ENCODE measurements around the gene F2.

The F2 gene

GRCh38 chr11:46698597-46698996, 20.4 kb upstream of the F2 start:
- TF ChIP-seq CTCF (IDR thresholded peaks at IDR 0.05; ENCODE audit: low read depth, low read length, poor library complexity, severe bottlenecking), result no peak
- no peak for TF ChIP-seq EZH2phosphoT487 (IDR thresholded peaks at IDR 0.05; ENCODE audit: borderline replicate concordance, low read length)
- H3F3A ChIP-seq (ENCODE audit: control insufficient read depth, insufficient read depth), result no peaks in the 10 kb centered on the region
- H3K9me2 ChIP-seq (replicated peaks; ENCODE audit: control insufficient read depth, low read length), result no peaks in the 10 kb centered on the region
- no peaks in the 10 kb centered on the region for H3K9me3 ChIP-seq (ENCODE audit: control insufficient read depth, insufficient read depth, low read length)
- no peak overlapping the region for H3K4me3 ChIP-seq (ENCODE audit: low read length)
- H3K27ac ChIP-seq (ENCODE audit: low read depth, low read length), result no peak overlapping the region
- peaks cover 35% of the 10 kb centered on the region for H3K36me3 ChIP-seq (ENCODE audit: control insufficient read depth, low read length)
- H3K4me2 ChIP-seq (ENCODE audit: low read length), result peak overlapping the region; percentile 88; the same call in 1 of the 2 replicates
- H3K4me1 ChIP-seq (ENCODE audit: control insufficient read depth, low read length), result peaks cover 28% of the 10 kb centered on the region
- H4K20me1 ChIP-seq (ENCODE audit: control insufficient read depth, insufficient read depth, low read depth, low read length), result no peaks in the 10 kb centered on the region; the same call in 1 of the 2 replicates
- H3K79me2 ChIP-seq (ENCODE audit: control insufficient read depth, low read length), result peaks cover 53% of the 10 kb centered on the region
- H3K27me3 ChIP-seq (ENCODE audit: control insufficient read depth, low read length), result no peaks in the 10 kb centered on the region

GRCh38 chr11:46700241-46701077, 18.6 kb upstream of the F2 start, which contains the start of the genes ARHGAP1 and ZNF408:
Gene ARHGAP1 (minus strand): TSS chr11:46700619. CDS start chr11:46696107, 4,512 bp downstream.
Gene ZNF408 (plus strand): TSS chr11:46701031. CDS start chr11:46701048, 17 bp downstream.
- Histone ChIP-seq H3K4me3 (ENCODE audit: low read length) (peak within 1 kb of the TSS; percentile 91), H3K27ac (ENCODE audit: low read depth, low read length) (peak within 1 kb of the TSS; percentile 69), H3F3A (ENCODE audit: control insufficient read depth, insufficient read depth) (no peaks in the 10 kb centered on the region), H3K27me3 (ENCODE audit: control insufficient read depth, low read length) (no peaks in the 10 kb centered on the region), H3K9me2 (replicated peaks; ENCODE audit: control insufficient read depth, low read length) (no peaks in the 10 kb centered on the region), H4K20me1 (ENCODE audit: control insufficient read depth, insufficient read depth, low read depth, low read length) (no peaks in the 10 kb centered on the region; the same call in 1 of the 2 replicates), H3K36me3 (ENCODE audit: control insufficient read depth, low read length) (peaks cover 39% of the 10 kb centered on the region), H3K4me1 (ENCODE audit: control insufficient read depth, low read length) (peaks cover 28% of the 10 kb centered on the region), H3K79me2 (ENCODE audit: control insufficient read depth, low read length) (peaks cover 59% of the 10 kb centered on the region), H3K9me3 (ENCODE audit: control insufficient read depth, insufficient read depth, low read length) (no peaks in the 10 kb centered on the region), H3K4me2 (ENCODE audit: low read length) (peak within 1 kb of the TSS; percentile 88)
- no peak for TF ChIP-seq CTCF (IDR thresholded peaks at IDR 0.05; ENCODE audit: low read depth, low read length, poor library complexity, severe bottlenecking)
- TF ChIP-seq EZH2phosphoT487 (IDR thresholded peaks at IDR 0.05; ENCODE audit: borderline replicate concordance, low read length), result no peak

- Histone ChIP-seq H3K27me3 (ENCODE audit: control insufficient read depth, low read length) (no peaks in the 10 kb centered on the region), H3K4me3 (ENCODE audit: low read length) (peak overlapping the region; percentile 91)
These were observed 17.8 kb upstream of the F2 start for GRCh38 chr11:46701078-46701654.

More at GRCh38 chr11:46701078-46701654, 17.8 kb upstream of the F2 start:
- Histone ChIP-seq H4K20me1 (ENCODE audit: control insufficient read depth, insufficient read depth, low read depth, low read length) (no peaks in the 10 kb centered on the region; the same call in 1 of the 2 replicates), H3K36me3 (ENCODE audit: control insufficient read depth, low read length) (peaks cover 40% of the 10 kb centered on the region), H3K4me1 (ENCODE audit: control insufficient read depth, low read length) (peaks cover 28% of the 10 kb centered on the region), H3K9me2 (replicated peaks; ENCODE audit: control insufficient read depth, low read length) (no peaks in the 10 kb centered on the region), H3K27ac (ENCODE audit: low read depth, low read length) (peak overlapping the region; percentile 69), H3K9me3 (ENCODE audit: control insufficient read depth, insufficient read depth, low read length) (no peaks in the 10 kb centered on the region), H3F3A (ENCODE audit: control insufficient read depth, insufficient read depth) (no peaks in the 10 kb centered on the region), H3K4me2 (ENCODE audit: low read length) (peak overlapping the region; percentile 88), H3K79me2 (ENCODE audit: control insufficient read depth, low read length) (peaks cover 59% of the 10 kb centered on the region)
- TF ChIP-seq EZH2phosphoT487 (IDR thresholded peaks at IDR 0.05; ENCODE audit: borderline replicate concordance, low read length), result no peak
- no peak for TF ChIP-seq CTCF (IDR thresholded peaks at IDR 0.05; ENCODE audit: low read depth, low read length, poor library complexity, severe bottlenecking)
